K562 (cell line): ENCODE measurements around the gene RAB1B. TPM values are rescaled to one million over a fixed set of nuclear protein-coding genes. Genes with fewer than 3 reads are reported as not detected.

Experiments used
- ARNT ChIP-seq, 2 experiments: fragments of 450-650 bp; IDR thresholded peaks; 2 replicates each; pipeline ENCODE4 v1.6.1; 2016; ENCODE audit warnings: mild to moderate bottlenecking in 1 of 2
- ATF6 ChIP-seq: sonication (generic); formaldehyde crosslinking; IDR thresholded peaks from 2 replicates; pipeline ENCODE4 v1.4.0; 2020; ENCODE audit warnings: mild to moderate bottlenecking, missing genetic modification reagents
- ZBTB40 ChIP-seq, 2 experiments: fragments of 450-650 bp in 1 of 2; sonication (generic) in 1 of 2; formaldehyde crosslinking in 1 of 2; IDR thresholded peaks; 2 replicates each; pipeline versions ENCODE4 v1.7.1 to v1.9.0; 2016 to 2022; ENCODE audit warnings: inconsistent platforms in 1 of 2, mild to moderate bottlenecking in 1 of 2, missing genetic modification reagents in 1 of 2
- polyA plus RNA-seq, 8 experiments: library from polyadenylated mRNA; depleted of rRNA in 4 of 8; stranded (reverse) in 5 of 8; unstranded in 3 of 8; fragments of >200 nt; fragmentation: Nextera tagmentation in 2 of 8; fragmentation: Illumina TruSeq in 1 of 8; extraction: Ambion mirVana in 2 of 8; extraction: Trizol in 1 of 8; gene quantifications; 2 replicates each; pipeline versions ENCODE4 v1.2.1 to v1.2.3, GENCODE V29; 2011 to 2014; ENCODE audit warnings: inconsistent platforms in 1 of 8, missing spikeins in 1 of 8
- total RNA-seq, 7 experiments: library from RNA; depleted of rRNA in 6 of 7; stranded (reverse); fragments of >200 nt in 6 of 7; fragmentation: Illumina TruSeq in 2 of 7; extraction: Trizol in 2 of 7; gene quantifications; 2 replicates each; pipeline versions ENCODE4 v1.2.1 to v1.2.3, GENCODE V29; 2011 to 2021; ENCODE audit warnings: low replicate concordance in 1 of 7
- TF ChIP-seq, protein P1 (sequence below): fragments of 450-650 bp; formaldehyde crosslinking; IDR thresholded peaks from 2 replicates; pipeline ENCODE4 v1.4.0; 2020; ENCODE audit warnings: mild to moderate bottlenecking

RAB1B gene
- total and polyA plus RNA-seq, 9 of the 15 experiments (the other 6 are each of a cell fraction or from before 2014, with no cell fraction given) = 5.6 to 146 (median 98.6) TPM

GRCh38 chr11:66258473-66258893, 10.0 kb upstream of the RAB1B start (continued):
- TF ChIP-seq ZBTB40 (IDR thresholded peaks at IDR 0.05) (no peak), ZBTB40 (CRISPR knock-in tag; IDR thresholded peaks at IDR 0.05) (no peak), ARNT (IDR thresholded peaks at IDR 0.05) (no peak), ATF6 (CRISPR knock-in tag) (no peak)
- TF ChIP-seq, protein P1, sequence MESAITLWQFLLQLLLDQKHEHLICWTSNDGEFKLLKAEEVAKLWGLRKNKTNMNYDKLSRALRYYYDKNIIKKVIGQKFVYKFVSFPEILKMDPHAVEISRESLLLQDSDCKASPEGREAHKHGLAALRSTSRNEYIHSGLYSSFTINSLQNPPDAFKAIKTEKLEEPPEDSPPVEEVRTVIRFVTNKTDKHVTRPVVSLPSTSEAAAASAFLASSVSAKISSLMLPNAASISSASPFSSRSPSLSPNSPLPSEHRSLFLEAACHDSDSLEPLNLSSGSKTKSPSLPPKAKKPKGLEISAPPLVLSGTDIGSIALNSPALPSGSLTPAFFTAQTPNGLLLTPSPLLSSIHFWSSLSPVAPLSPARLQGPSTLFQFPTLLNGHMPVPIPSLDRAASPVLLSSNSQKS (CRISPR knock-in tag) = no peak
